HG02885 (cell line): Measurements from ENCODE around the gene DEF6.

Experiments
- ATAC-seq: cut with Tn5 transposase; IDR thresholded peaks from one replicate; pipeline ENCODE4 v1.9.1; 2021; ENCODE audit warnings: mild to moderate bottlenecking; ENCODE audit not compliant: unreplicated experiment, poor library complexity

DEF6 gene

GRCh38 chr6:35370124-35370741 lies 72.6 kb downstream of the DEF6 start:
- peak; percentile 60 for ATAC-seq

GRCh38 chr6:35370785-35371493 lies 73.3 kb downstream of the DEF6 start:
- no peak for ATAC-seq
